SK-N-SH treated with all-trans-retinoic acid at 6 μM for 48 hours (cell line): Measurements from ENCODE around the gene MAP7D1.

ENCODE experiments used
- ATAC-seq: fragments of 200-7000 bp; cut with Tn5 transposase; 3 replicates; pipeline ENCODE4 v1.9.1; 2020; ENCODE audit warnings: mild to moderate bottlenecking, moderate library complexity
- ARNTL ChIP-seq: fragments of 450-650 bp; formaldehyde crosslinking; IDR thresholded peaks from 2 replicates; pipeline ENCODE4 v1.5.0; 2020; ENCODE audit warnings: low read depth, mild to moderate bottlenecking, moderate library complexity, borderline replicate concordance
- BACH2 ChIP-seq: fragments of 250-450 bp; sonication (Bioruptor Pico); IDR thresholded peaks from 2 replicates; pipeline ENCODE4 v1.9.0; 2021; ENCODE audit warnings: mild to moderate bottlenecking, borderline replicate concordance
- CSDC2 ChIP-seq: fragments of 250-450 bp; sonication (Bioruptor Pico); IDR thresholded peaks from 2 replicates; pipeline ENCODE4 v1.5.0; 2020; ENCODE audit warnings: mild to moderate bottlenecking, moderate library complexity
- CSRNP3 ChIP-seq: fragments of 250-450 bp; sonication (Bioruptor Pico); IDR thresholded peaks from 2 replicates; pipeline ENCODE4 v1.5.1; 2021; ENCODE audit warnings: mild to moderate bottlenecking, moderate library complexity
- ESRRG ChIP-seq: fragments of 250-450 bp; sonication (Bioruptor Pico); IDR thresholded peaks from 2 replicates; pipeline ENCODE4 v1.6.1; 2021; ENCODE audit warnings: mild to moderate bottlenecking
- GLIS3 ChIP-seq: fragments of 250-450 bp; sonication (Bioruptor Pico); IDR thresholded peaks from 2 replicates; pipeline ENCODE4 v1.5.0; 2020; ENCODE audit warnings: mild to moderate bottlenecking, moderate library complexity
- ISL1 ChIP-seq: fragments of 250-450 bp; sonication (Bioruptor Pico); IDR thresholded peaks from 2 replicates; pipeline ENCODE4 v2.1.2; 2022; ENCODE audit warnings: mild to moderate bottlenecking, moderate library complexity
- OSR1 ChIP-seq: fragments of 250-450 bp; sonication (Bioruptor Pico); IDR thresholded peaks from 2 replicates; pipeline ENCODE4 v1.8.0; 2022; ENCODE audit warnings: moderate library complexity, mild to moderate bottlenecking, inconsistent platforms
- PATZ1 ChIP-seq: fragments of 250-450 bp; sonication (Bioruptor Pico); IDR thresholded peaks from 2 replicates; pipeline ENCODE4 v1.8.0; 2020; ENCODE audit warnings: mild to moderate bottlenecking, moderate library complexity, borderline replicate concordance
- PPARA ChIP-seq: fragments of 250-450 bp; sonication (Bioruptor Pico); IDR thresholded peaks from 2 replicates; pipeline ENCODE4 v1.5.0; 2020; ENCODE audit warnings: mild to moderate bottlenecking, borderline replicate concordance
- RARB ChIP-seq: fragments of 250-450 bp; sonication (Bioruptor Pico); IDR thresholded peaks from 2 replicates; pipeline ENCODE4 v1.8.0; 2021; ENCODE audit warnings: mild to moderate bottlenecking, moderate library complexity
- SNAI2 ChIP-seq: fragments of 250-450 bp; sonication (Bioruptor Pico); IDR thresholded peaks from 2 replicates; pipeline ENCODE4 v1.5.0; 2020; ENCODE audit warnings: mild to moderate bottlenecking, moderate library complexity
- TCF4 ChIP-seq: fragments of 250-450 bp; sonication (Bioruptor Pico); IDR thresholded peaks from 2 replicates; pipeline ENCODE4 v1.8.0; 2021; ENCODE audit warnings: mild to moderate bottlenecking, moderate library complexity, borderline replicate concordance
- TOX ChIP-seq: fragments of 250-450 bp; sonication (Bioruptor Pico); IDR thresholded peaks from 2 replicates; pipeline ENCODE4 v1.8.0; 2021; ENCODE audit warnings: mild to moderate bottlenecking, moderate library complexity, borderline replicate concordance
- TSHZ2 ChIP-seq: fragments of 250-450 bp; sonication (Bioruptor Pico); IDR thresholded peaks from 2 replicates; pipeline ENCODE4 v1.5.0; 2020; ENCODE audit warnings: mild to moderate bottlenecking, moderate library complexity
- ZC3H10 ChIP-seq: fragments of 250-450 bp; sonication (Bioruptor Pico); IDR thresholded peaks from 2 replicates; pipeline ENCODE4 v1.5.1; 2021; ENCODE audit warnings: mild to moderate bottlenecking, moderate library complexity
- ZFP3 ChIP-seq: fragments of 250-450 bp; sonication (Bioruptor Pico); IDR thresholded peaks from 2 replicates; pipeline ENCODE4 v1.5.0; 2020; ENCODE audit warnings: mild to moderate bottlenecking, moderate library complexity
- ZNF565 ChIP-seq: fragments of 450-650 bp; formaldehyde crosslinking; conservative IDR thresholded peaks from 2 replicates; pipeline ENCODE4 v1.5.0; 2020; ENCODE audit warnings: low read depth, mild to moderate bottlenecking, moderate library complexity
- ZNF70 ChIP-seq: fragments of 450-650 bp; formaldehyde crosslinking; IDR thresholded peaks from 2 replicates; pipeline ENCODE4 v1.5.0; 2020; ENCODE audit warnings: mild to moderate bottlenecking, moderate library complexity
- ZNF8 ChIP-seq: fragments of 450-650 bp; formaldehyde crosslinking; IDR thresholded peaks from 2 replicates; pipeline ENCODE4 v1.5.0; 2020; ENCODE audit warnings: mild to moderate bottlenecking, moderate library complexity
- TF ChIP-seq, protein P1 (sequence below): fragments of 250-450 bp; sonication (Bioruptor Pico); IDR thresholded peaks from 2 replicates; pipeline ENCODE4 v1.5.1; 2020; ENCODE audit warnings: low read depth, mild to moderate bottlenecking, moderate library complexity
- TF ChIP-seq, protein P2 (sequence below): fragments of 250-450 bp; sonication (Bioruptor Pico); IDR thresholded peaks from 2 replicates; pipeline ENCODE4 v1.8.0; 2021; ENCODE audit warnings: low read depth, mild to moderate bottlenecking, moderate library complexity, borderline replicate concordance

The MAP7D1 gene

DNA sequence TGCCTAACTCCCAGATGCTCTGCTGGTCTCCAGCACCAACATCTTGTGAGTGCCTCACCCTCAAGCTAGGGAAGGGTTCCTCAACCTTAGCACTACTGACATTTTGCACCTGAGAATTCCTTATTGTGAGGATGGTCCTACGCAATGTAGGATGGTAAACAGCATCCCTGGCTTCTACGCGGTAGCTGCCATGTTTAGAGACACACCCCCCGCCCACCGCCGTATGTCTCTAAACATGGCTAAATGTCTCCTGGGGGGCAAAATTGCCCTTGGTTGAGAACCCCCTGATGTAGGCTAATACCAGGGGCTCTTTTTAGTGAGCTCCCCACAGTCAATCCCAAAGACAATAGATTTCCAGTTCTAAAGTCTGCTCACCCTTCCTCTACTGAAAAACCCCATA, 2.5 kb upstream of the MAP7D1 start:
- no peak for ATAC-seq
- no peak for TF ChIP-seq ARNTL (CRISPR knock-in tag)
- TF ChIP-seq CSRNP3 (CRISPR knock-in tag), result no peak
- TF ChIP-seq SNAI2, result no peak
- no peak for TF ChIP-seq OSR1 (CRISPR knock-in tag)

GRCh38 chr1:36154335-36154734, 1.6 kb upstream of the MAP7D1 start:
- TF ChIP-seq CSRNP3 (CRISPR knock-in tag) (no peak), ARNTL (CRISPR knock-in tag) (no peak), TSHZ2 (CRISPR knock-in tag) (no peak), ESRRG (CRISPR knock-in tag) (no peak), ZNF565 (CRISPR knock-in tag) (no peak), ISL1 (CRISPR knock-in tag) (no peak), BACH2 (CRISPR knock-in tag) (no peak), TOX (CRISPR knock-in tag) (no peak), ZNF8 (CRISPR knock-in tag) (no peak), SNAI2 (no peak)
- ATAC-seq, result no peak

DNA sequence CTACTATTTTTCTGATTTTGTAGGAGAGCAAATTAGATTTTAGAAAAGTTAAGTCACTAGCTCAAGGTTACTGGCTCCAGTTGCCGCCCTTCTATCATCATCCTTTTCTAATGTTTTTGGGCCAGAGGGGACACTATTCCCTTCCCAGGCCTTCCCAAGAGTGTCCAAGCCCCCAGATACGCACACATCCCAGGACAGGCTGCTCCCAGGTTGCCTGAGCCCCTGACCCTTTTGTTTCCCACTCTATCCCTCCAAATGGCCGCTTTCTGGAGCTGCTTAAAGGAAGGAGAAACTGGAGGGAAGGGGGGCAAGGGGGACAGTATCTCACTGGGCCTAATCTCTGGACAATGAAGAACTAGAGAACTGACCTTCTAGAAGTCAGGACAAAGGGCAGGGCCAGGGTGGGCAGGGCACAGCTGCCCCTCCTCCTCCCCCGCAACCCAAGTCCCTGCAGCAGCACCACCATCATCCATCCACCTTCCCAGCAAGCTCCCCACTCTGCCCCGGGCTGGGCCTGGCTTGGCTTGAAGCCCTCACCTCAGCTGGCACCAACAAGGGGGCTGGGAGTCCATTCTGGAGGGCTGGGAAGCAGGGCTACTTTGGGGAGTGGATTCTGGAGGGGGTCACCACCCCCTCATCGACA, 1.1 kb upstream of the MAP7D1 start:
- TF ChIP-seq, protein P1, sequence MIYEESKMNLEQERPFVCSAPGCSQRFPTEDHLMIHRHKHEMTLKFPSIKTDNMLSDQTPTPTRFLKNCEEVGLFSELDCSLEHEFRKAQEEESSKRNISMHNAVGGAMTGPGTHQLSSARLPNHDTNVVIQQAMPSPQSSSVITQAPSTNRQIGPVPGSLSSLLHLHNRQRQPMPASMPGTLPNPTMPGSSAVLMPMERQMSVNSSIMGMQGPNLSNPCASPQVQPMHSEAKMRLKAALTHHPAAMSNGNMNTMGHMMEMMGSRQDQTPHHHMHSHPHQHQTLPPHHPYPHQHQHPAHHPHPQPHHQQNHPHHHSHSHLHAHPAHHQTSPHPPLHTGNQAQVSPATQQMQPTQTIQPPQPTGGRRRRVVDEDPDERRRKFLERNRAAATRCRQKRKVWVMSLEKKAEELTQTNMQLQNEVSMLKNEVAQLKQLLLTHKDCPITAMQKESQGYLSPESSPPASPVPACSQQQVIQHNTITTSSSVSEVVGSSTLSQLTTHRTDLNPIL (CRISPR knock-in tag), result no peak
- TF ChIP-seq ISL1 (CRISPR knock-in tag), result no peak
- TF ChIP-seq ZNF8 (CRISPR knock-in tag), result no peak
- no peak for TF ChIP-seq ZNF565 (CRISPR knock-in tag)
- no peak for TF ChIP-seq ESRRG (CRISPR knock-in tag)
- no peak for TF ChIP-seq TSHZ2 (CRISPR knock-in tag)
- TF ChIP-seq CSDC2 (CRISPR knock-in tag), result no peak
- no peak for TF ChIP-seq ZNF70
- TF ChIP-seq ZC3H10 (CRISPR knock-in tag), result no peak
- TF ChIP-seq ZFP3 (CRISPR knock-in tag), result no peak
- no peak for TF ChIP-seq GLIS3 (CRISPR knock-in tag)
- TF ChIP-seq, protein P2, sequence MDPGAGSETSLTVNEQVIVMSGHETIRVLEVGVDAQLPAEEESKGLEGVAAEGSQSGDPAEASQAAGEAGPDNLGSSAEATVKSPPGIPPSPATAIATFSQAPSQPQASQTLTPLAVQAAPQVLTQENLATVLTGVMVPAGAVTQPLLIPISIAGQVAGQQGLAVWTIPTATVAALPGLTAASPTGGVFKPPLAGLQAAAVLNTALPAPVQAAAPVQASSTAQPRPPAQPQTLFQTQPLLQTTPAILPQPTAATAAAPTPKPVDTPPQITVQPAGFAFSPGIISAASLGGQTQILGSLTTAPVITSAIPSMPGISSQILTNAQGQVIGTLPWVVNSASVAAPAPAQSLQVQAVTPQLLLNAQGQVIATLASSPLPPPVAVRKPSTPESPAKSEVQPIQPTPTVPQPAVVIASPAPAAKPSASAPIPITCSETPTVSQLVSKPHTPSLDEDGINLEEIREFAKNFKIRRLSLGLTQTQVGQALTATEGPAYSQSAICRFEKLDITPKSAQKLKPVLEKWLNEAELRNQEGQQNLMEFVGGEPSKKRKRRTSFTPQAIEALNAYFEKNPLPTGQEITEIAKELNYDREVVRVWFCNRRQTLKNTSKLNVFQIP (CRISPR knock-in tag), result no peak
- no peak for TF ChIP-seq RARB
- no peak for TF ChIP-seq OSR1 (CRISPR knock-in tag)
- TF ChIP-seq BACH2 (CRISPR knock-in tag), result no peak
- TF ChIP-seq TCF4 (CRISPR knock-in tag), result no peak
- no peak for TF ChIP-seq PPARA (CRISPR knock-in tag)
- no peak for TF ChIP-seq PATZ1 (CRISPR knock-in tag)
- no peak for TF ChIP-seq SNAI2
- no peak for TF ChIP-seq TOX (CRISPR knock-in tag)
- ATAC-seq, result no peak
